IMR-90 (cell line): ENCODE results near the gene RTN1.

Experiments used
- CEBPB ChIP-seq: IDR thresholded peaks from 2 replicates; pipeline ENCODE4 v1.6.1; 2012; ENCODE audit warnings: low read depth, low read length, improper control_type of control experiment
- CTCF ChIP-seq: conservative IDR thresholded peaks from 2 replicates; pipeline ENCODE4 v1.5.1; 2012; ENCODE audit warnings: mild to moderate bottlenecking, low read depth, low read length, improper control_type of control experiment
- ELK1 ChIP-seq: fragments of 150-350 bp; IDR thresholded peaks from 2 replicates; pipeline ENCODE4 v1.6.1; 2016; ENCODE audit warnings: low read depth, mild to moderate bottlenecking, low read length, moderate library complexity, borderline replicate concordance
- FOS ChIP-seq: fragments of 150-350 bp; IDR thresholded peaks from 2 replicates; pipeline ENCODE4 v1.6.1; 2016; ENCODE audit warnings: low read depth, low read length
- MAFK ChIP-seq: IDR thresholded peaks from 2 replicates; pipeline ENCODE4 v1.6.1; 2012; ENCODE audit warnings: low read depth, low read length, improper control_type of control experiment
- MAZ ChIP-seq: IDR thresholded peaks from 2 replicates; pipeline ENCODE4 v1.6.1; 2012; ENCODE audit warnings: low read depth, mild to moderate bottlenecking, low read length, improper control_type of control experiment, moderate library complexity, borderline replicate concordance
- MXI1 ChIP-seq: IDR thresholded peaks from 2 replicates; pipeline ENCODE4 v1.6.1; 2012; ENCODE audit warnings: low read depth, mild to moderate bottlenecking, low read length, moderate library complexity, borderline replicate concordance
- NFE2L2 ChIP-seq: fragments of 150-350 bp; IDR thresholded peaks from 2 replicates; pipeline ENCODE4 v1.6.1; 2016; ENCODE audit warnings: low read depth, mild to moderate bottlenecking, low read length
- POLR2A ChIP-seq: IDR thresholded peaks from 2 replicates; pipeline ENCODE4 v1.6.1; 2012; ENCODE audit warnings: mild to moderate bottlenecking, low read depth, low read length
- RAD21 ChIP-seq: IDR thresholded peaks from 2 replicates; pipeline ENCODE4 v1.6.1; 2012; ENCODE audit warnings: low read length, improper control_type of control experiment
- RFX5 ChIP-seq: IDR thresholded peaks from 2 replicates; pipeline ENCODE4 v1.8.0; 2012; ENCODE audit warnings: low read depth, mild to moderate bottlenecking, low read length, moderate library complexity
- SMC3 ChIP-seq: fragments of 150-350 bp; IDR thresholded peaks from 2 replicates; pipeline ENCODE4 v1.6.1; 2016; ENCODE audit warnings: low read depth, mild to moderate bottlenecking, antibody characterized with exemption, low read length, moderate library complexity
- USF2 ChIP-seq: fragments of 150-350 bp; IDR thresholded peaks from 2 replicates; pipeline ENCODE4 v1.6.1; 2017; ENCODE audit warnings: mild to moderate bottlenecking, antibody characterized with exemption, low read length, low read depth

- TF ChIP-seq MXI1: no peak
- no peak for TF ChIP-seq MAZ
- TF ChIP-seq CTCF: no peak
- TF ChIP-seq RAD21: no peak
- TF ChIP-seq FOS: no peak
- no peak for TF ChIP-seq POLR2A
- no peak for TF ChIP-seq NFE2L2
- TF ChIP-seq MAFK: no peak
- no peak for TF ChIP-seq ELK1
- TF ChIP-seq USF2: no peak
- TF ChIP-seq CEBPB: no peak
- no peak for TF ChIP-seq SMC3
- no peak for TF ChIP-seq RFX5
Observed at GRCh38 chr14:59564366-59564765, 306.2 kb downstream of the RTN1 start.
